Breast epithelium (tissue), 3 donors: ENCODE measurements around the gene CRYBB2.

Experiments
- CTCF ChIP-seq, 3 donors: fragments of 450-650 bp; IDR thresholded peaks; one replicate each; pipeline ENCODE4 v1.5.1; 2016 to 2017; ENCODE audit warnings: antibody characterized with exemption in 3 of 3, mild to moderate bottlenecking in 3 of 3, moderate library complexity in 3 of 3
- POLR2A ChIP-seq: fragments of 450-650 bp; IDR thresholded peaks from one replicate; pipeline ENCODE4 v1.6.1; 2016; ENCODE audit warnings: antibody characterized with exemption, mild to moderate bottlenecking, moderate library complexity
- POLR2AphosphoS5 ChIP-seq, 3 donors: sonication (generic); formaldehyde crosslinking; IDR thresholded peaks; one replicate each; pipeline ENCODE4 v1.6.1; 2017; ENCODE audit warnings: antibody characterized with exemption in 3 of 3

GRCh38 chr22:25223269-25223850, 3.9 kb downstream of the CRYBB2 start:
- TF ChIP-seq CTCF (IDR thresholded peaks at IDR 0.05) (no peak), POLR2A (no peak), POLR2AphosphoS5 (IDR thresholded peaks at IDR 0.05) (no peak)
